HCT116 (cell line): ENCODE measurements around the gene DHCR24.

Experiments
- EZH2 ChIP-seq: fragments of 200-600 bp; sonication (generic); IDR thresholded peaks from 2 replicates; pipeline ENCODE4 v1.6.1; 2017; ENCODE audit warnings: antibody characterized with exemption, mixed run types
- POLR2A ChIP-seq: IDR thresholded peaks from 2 replicates; pipeline ENCODE4 v1.7.0; 2011; ENCODE audit warnings: borderline replicate concordance; ENCODE audit not compliant: insufficient read depth, insufficient read length; ENCODE audit errors: extremely low read depth
- POLR2AphosphoS5 ChIP-seq: IDR thresholded peaks from 2 replicates; pipeline ENCODE4 v1.6.1; 2011; ENCODE audit warnings: mild to moderate bottlenecking, low read depth, low read length, moderate library complexity
- SRF ChIP-seq: IDR thresholded peaks from 2 replicates; pipeline ENCODE4 v1.6.1; 2012; ENCODE audit warnings: low read depth
- TCF7L2 ChIP-seq: IDR thresholded peaks from 2 replicates; pipeline ENCODE4 v1.7.0; 2011; ENCODE audit warnings: borderline replicate concordance, inconsistent platforms; ENCODE audit not compliant: insufficient read depth, insufficient read length; ENCODE audit errors: extremely low read depth
- YY1 ChIP-seq: IDR thresholded peaks from 2 replicates; pipeline ENCODE4 v1.6.1; 2011; ENCODE audit warnings: low read length, low read depth, moderate library complexity, mild to moderate bottlenecking; ENCODE audit not compliant: insufficient replicate concordance; ENCODE audit errors: extremely low read depth
- TF ChIP-seq, protein P1 (sequence below), 3 experiments: fragments of 200-600 bp in 1 of 3; sonication (generic) in 1 of 3; IDR thresholded peaks in 2 of 3; conservative IDR thresholded peaks in 1 of 3; 2 replicates each; pipeline ENCODE4 v1.5.1; 2012 to 2017; ENCODE audit warnings: low read depth in 2 of 3, low read length in 2 of 3, antibody characterized with exemption in 1 of 3, borderline replicate concordance in 1 of 3, control low read depth in 1 of 3, mild to moderate bottlenecking in 1 of 3, mixed read lengths in 1 of 3, mixed run types in 1 of 3, moderate library complexity in 1 of 3; ENCODE audit not compliant: insufficient read depth in 1 of 3
- TF ChIP-seq, protein P2 (sequence below): IDR thresholded peaks from 2 replicates; pipeline ENCODE4 v1.6.1; 2012; ENCODE audit warnings: low read depth
- TF ChIP-seq, protein P3 (sequence below): IDR thresholded peaks from 2 replicates; pipeline ENCODE4 v1.6.1; 2011; ENCODE audit warnings: mild to moderate bottlenecking, low read length, moderate library complexity; ENCODE audit not compliant: insufficient replicate concordance; ENCODE audit errors: extremely low read depth
- TF ChIP-seq, protein P4 (sequence below): IDR thresholded peaks from 2 replicates; pipeline ENCODE4 v1.6.1; 2012

DNA sequence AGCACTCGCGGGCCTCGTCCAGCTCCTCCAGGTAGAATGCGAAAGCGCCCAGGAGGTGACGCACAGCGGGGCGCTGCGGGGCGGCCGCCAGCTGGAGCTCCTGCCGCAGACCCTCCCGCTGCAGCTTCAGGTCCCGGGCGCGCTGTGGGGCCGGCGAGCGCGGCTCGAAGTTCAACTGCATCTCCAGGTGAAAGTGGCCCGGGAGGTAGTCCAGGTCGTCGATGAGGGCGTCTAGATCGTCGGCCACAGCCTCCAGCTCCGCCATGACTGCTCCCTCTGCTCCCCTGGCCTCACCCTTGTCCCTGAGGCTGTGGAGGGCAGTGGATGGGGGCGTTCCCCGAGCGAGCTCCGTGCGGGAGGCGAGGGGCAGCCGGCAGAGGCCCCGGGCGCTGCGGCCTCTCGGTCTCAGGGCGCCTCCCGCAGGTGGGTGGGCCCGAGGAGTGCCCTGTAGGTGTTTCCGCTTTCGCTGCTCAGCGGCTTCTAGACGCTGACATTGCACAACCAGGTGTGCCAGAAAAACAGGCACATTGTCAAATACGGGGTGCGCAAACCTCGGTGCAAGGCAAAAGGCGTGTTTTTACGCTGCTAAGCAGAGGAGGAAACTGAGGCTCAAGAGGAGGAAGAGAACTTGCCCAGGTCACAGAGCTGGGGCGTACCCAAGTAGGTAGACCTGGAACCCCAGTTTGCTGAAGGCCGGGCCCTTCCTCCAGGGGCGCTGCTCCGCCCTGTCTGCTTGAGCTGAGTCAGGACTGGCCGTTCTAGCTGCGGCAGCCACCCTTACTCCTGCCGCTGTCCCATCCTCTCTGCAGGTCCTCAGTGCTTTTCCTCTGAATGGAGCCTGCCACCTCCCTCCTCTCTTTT, 85.9 kb downstream of the DHCR24 start, which contains the start of gene TTC22:
- TF ChIP-seq, protein P1, sequence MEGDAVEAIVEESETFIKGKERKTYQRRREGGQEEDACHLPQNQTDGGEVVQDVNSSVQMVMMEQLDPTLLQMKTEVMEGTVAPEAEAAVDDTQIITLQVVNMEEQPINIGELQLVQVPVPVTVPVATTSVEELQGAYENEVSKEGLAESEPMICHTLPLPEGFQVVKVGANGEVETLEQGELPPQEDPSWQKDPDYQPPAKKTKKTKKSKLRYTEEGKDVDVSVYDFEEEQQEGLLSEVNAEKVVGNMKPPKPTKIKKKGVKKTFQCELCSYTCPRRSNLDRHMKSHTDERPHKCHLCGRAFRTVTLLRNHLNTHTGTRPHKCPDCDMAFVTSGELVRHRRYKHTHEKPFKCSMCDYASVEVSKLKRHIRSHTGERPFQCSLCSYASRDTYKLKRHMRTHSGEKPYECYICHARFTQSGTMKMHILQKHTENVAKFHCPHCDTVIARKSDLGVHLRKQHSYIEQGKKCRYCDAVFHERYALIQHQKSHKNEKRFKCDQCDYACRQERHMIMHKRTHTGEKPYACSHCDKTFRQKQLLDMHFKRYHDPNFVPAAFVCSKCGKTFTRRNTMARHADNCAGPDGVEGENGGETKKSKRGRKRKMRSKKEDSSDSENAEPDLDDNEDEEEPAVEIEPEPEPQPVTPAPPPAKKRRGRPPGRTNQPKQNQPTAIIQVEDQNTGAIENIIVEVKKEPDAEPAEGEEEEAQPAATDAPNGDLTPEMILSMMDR (IDR thresholded peaks at IDR 0.05 in 2 of 3, conservative IDR thresholded peaks at IDR 0.05 in 1 of 3; ENCODE audit: borderline replicate concordance in 1 of 3, insufficient read depth in 1 of 3, low read depth in 2 of 3, low read length in 2 of 3): peak; percentile 57 to 75 (median 63)
- peak; percentile 39; the same call in 1 of the 2 replicates for TF ChIP-seq POLR2AphosphoS5
- TF ChIP-seq, protein P2, sequence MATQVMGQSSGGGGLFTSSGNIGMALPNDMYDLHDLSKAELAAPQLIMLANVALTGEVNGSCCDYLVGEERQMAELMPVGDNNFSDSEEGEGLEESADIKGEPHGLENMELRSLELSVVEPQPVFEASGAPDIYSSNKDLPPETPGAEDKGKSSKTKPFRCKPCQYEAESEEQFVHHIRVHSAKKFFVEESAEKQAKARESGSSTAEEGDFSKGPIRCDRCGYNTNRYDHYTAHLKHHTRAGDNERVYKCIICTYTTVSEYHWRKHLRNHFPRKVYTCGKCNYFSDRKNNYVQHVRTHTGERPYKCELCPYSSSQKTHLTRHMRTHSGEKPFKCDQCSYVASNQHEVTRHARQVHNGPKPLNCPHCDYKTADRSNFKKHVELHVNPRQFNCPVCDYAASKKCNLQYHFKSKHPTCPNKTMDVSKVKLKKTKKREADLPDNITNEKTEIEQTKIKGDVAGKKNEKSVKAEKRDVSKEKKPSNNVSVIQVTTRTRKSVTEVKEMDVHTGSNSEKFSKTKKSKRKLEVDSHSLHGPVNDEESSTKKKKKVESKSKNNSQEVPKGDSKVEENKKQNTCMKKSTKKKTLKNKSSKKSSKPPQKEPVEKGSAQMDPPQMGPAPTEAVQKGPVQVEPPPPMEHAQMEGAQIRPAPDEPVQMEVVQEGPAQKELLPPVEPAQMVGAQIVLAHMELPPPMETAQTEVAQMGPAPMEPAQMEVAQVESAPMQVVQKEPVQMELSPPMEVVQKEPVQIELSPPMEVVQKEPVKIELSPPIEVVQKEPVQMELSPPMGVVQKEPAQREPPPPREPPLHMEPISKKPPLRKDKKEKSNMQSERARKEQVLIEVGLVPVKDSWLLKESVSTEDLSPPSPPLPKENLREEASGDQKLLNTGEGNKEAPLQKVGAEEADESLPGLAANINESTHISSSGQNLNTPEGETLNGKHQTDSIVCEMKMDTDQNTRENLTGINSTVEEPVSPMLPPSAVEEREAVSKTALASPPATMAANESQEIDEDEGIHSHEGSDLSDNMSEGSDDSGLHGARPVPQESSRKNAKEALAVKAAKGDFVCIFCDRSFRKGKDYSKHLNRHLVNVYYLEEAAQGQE: no peak
- no peak for TF ChIP-seq YY1
- TF ChIP-seq TCF7L2: no peak
- TF ChIP-seq, protein P3, sequence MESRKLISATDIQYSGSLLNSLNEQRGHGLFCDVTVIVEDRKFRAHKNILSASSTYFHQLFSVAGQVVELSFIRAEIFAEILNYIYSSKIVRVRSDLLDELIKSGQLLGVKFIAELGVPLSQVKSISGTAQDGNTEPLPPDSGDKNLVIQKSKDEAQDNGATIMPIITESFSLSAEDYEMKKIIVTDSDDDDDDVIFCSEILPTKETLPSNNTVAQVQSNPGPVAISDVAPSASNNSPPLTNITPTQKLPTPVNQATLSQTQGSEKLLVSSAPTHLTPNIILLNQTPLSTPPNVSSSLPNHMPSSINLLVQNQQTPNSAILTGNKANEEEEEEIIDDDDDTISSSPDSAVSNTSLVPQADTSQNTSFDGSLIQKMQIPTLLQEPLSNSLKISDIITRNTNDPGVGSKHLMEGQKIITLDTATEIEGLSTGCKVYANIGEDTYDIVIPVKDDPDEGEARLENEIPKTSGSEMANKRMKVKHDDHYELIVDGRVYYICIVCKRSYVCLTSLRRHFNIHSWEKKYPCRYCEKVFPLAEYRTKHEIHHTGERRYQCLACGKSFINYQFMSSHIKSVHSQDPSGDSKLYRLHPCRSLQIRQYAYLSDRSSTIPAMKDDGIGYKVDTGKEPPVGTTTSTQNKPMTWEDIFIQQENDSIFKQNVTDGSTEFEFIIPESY: no peak
- no peak for TF ChIP-seq POLR2A
- no peak for TF ChIP-seq EZH2
- TF ChIP-seq, protein P4, sequence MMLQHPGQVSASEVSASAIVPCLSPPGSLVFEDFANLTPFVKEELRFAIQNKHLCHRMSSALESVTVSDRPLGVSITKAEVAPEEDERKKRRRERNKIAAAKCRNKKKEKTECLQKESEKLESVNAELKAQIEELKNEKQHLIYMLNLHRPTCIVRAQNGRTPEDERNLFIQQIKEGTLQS: no peak
- no peak for TF ChIP-seq SRF
